Stimulated activated naive B cell treated with anti-CD40 and anti-IgM and Interleukin-4, amounts not matched to agents 10 μg/mL and 1 μg/mL and 100 μg/mL, for 72 hours (primary cell): ENCODE results near the gene C19orf47.
"Not testable (repeated sequence)": the region's sequence is repeated elsewhere in the genome, so short reads cannot be mapped to it uniquely, and the experiment has no call there.

Source experiments
- ATAC-seq, 2 donors: fragments of 150-1000 bp; cut with Tn5 transposase; replicated peaks; 2 replicates each; pipeline ENCODE4 v1.10.0; 2021; ENCODE audit warnings: moderate library complexity in 1 of 2
- DNase-seq: peaks from one replicate; pipeline ENCODE4 v3.0.0; 2021
- H3K27ac Mint-ChIP-seq: one replicate; pipeline ENCODE4 v1.8.0; 2022; ENCODE audit warnings: mild to moderate bottlenecking, mixed read lengths
- H3K27me3 Mint-ChIP-seq, 2 donors: one replicate each; pipeline ENCODE4 v1.8.0; 2022; ENCODE audit warnings: mixed read lengths in 2 of 2
- H3K36me3 Mint-ChIP-seq, 2 donors: one replicate each; pipeline ENCODE4 v1.8.0; 2022; ENCODE audit warnings: mixed read lengths in 2 of 2, mild to moderate bottlenecking in 1 of 2
- H3K4me1 Mint-ChIP-seq, 2 donors: one replicate each; pipeline ENCODE4 v1.8.0; 2022; ENCODE audit warnings: mixed read lengths in 2 of 2, mild to moderate bottlenecking in 1 of 2
- H3K4me3 Mint-ChIP-seq, 2 donors: one replicate each; pipeline ENCODE4 v1.8.0; 2022; ENCODE audit warnings: mild to moderate bottlenecking in 2 of 2, mixed read lengths in 2 of 2, moderate library complexity in 1 of 2
- H3K9me3 Mint-ChIP-seq, 2 donors: one replicate each; pipeline ENCODE4 v1.8.0; 2022; ENCODE audit warnings: mixed read lengths in 2 of 2, mild to moderate bottlenecking in 1 of 2

Gene C19orf47

GRCh38 chr19:40383668-40384248 is 35.6 kb upstream of the C19orf47 start:
- no peak overlapping the region for H3K4me3 Mint-ChIP-seq
- DNase-seq, result no peak

GRCh38 chr19:40381321-40381720 is 33.1 kb upstream of the C19orf47 start:
- peaks cover 4 to 7% of the 10 kb centered on the region in 2 donors for H3K36me3 Mint-ChIP-seq
- peaks cover 0 to 5% of the 10 kb centered on the region in 2 donors for H3K27me3 Mint-ChIP-seq
- no peaks in the 10 kb centered on the region for H3K9me3 Mint-ChIP-seq
- H3K4me1 Mint-ChIP-seq, result no peaks in the 10 kb centered on the region
- no peak overlapping the region for H3K4me3 Mint-ChIP-seq
- DNase-seq (no peak), ATAC-seq (no peak)
- H3K27ac Mint-ChIP-seq, result no peak overlapping the region

More at GRCh38 chr19:40383668-40384248, 35.6 kb upstream of the C19orf47 start:
- Mint-ChIP-seq H3K27ac (no peak overlapping the region), H3K9me3 (no peaks in the 10 kb centered on the region), H3K36me3 (peaks cover 0 to 1% of the 10 kb centered on the region in 2 donors), H3K4me1 (no peaks in the 10 kb centered on the region), H3K27me3 (peaks cover 8 to 12% of the 10 kb centered on the region in 2 donors)
- no peak for ATAC-seq

- Mint-ChIP-seq H3K4me3 (no peak overlapping the region), H3K36me3 (peaks cover 7 to 8% of the 10 kb centered on the region in 2 donors), H3K4me1 (no peaks in the 10 kb centered on the region), H3K27ac (no peak overlapping the region), H3K27me3 (peaks cover 0 to 5% of the 10 kb centered on the region in 2 donors), H3K9me3 (no peaks in the 10 kb centered on the region)
- ATAC-seq, result no peak
- DNase-seq, result no peak
Observed at GRCh38 chr19:40380199-40381037, 32.2 kb upstream of the C19orf47 start.

- Mint-ChIP-seq H3K27ac (no peak overlapping the region), H3K4me3 (no peak overlapping the region), H3K4me1 (no peaks in the 10 kb centered on the region), H3K27me3 (no peaks in the 10 kb centered on the region), H3K36me3 (peaks cover 11 to 15% of the 10 kb centered on the region in 2 donors), H3K9me3 (no peaks in the 10 kb centered on the region)
- no peak for ATAC-seq
- DNase-seq, result no peak
Observed at GRCh38 chr19:40379446-40380198, 31.4 kb upstream of the C19orf47 start.

- DNase-seq, result no peak
- peaks cover 14 to 23% of the 10 kb centered on the region in 2 donors for H3K36me3 Mint-ChIP-seq
Observed at GRCh38 chr19:40378509-40378908, 30.3 kb upstream of the C19orf47 start.

GRCh38 chr19:40377876-40378385 is 29.7 kb upstream of the C19orf47 start:
- ATAC-seq (no peak), DNase-seq (no peak)
- H3K4me3 Mint-ChIP-seq, result no peak overlapping the region
- H3K4me1 Mint-ChIP-seq, result peaks cover under 1 to 4% of the 10 kb centered on the region in 2 donors
- H3K36me3 Mint-ChIP-seq, result peaks cover 14 to 26% of the 10 kb centered on the region in 2 donors
- no peaks in the 10 kb centered on the region for H3K9me3 Mint-ChIP-seq
- no peak overlapping the region for H3K27ac Mint-ChIP-seq
- no peaks in the 10 kb centered on the region for H3K27me3 Mint-ChIP-seq

More at GRCh38 chr19:40378509-40378908, 30.3 kb upstream of the C19orf47 start:
- no peak for ATAC-seq
- Mint-ChIP-seq H3K27me3 (no peaks in the 10 kb centered on the region), H3K27ac (no peak overlapping the region), H3K4me1 (no peaks in the 10 kb centered on the region), H3K9me3 (no peaks in the 10 kb centered on the region), H3K4me3 (no peak overlapping the region)

- no peaks in the 10 kb centered on the region for H3K9me3 Mint-ChIP-seq
- H3K4me1 Mint-ChIP-seq, result peaks cover 2 to 6% of the 10 kb centered on the region in 2 donors
- peak overlapping the region; percentile 62 for H3K27ac Mint-ChIP-seq
- no peak for DNase-seq
- H3K4me3 Mint-ChIP-seq, result no peak overlapping the region
- ATAC-seq, result no peak
- no peaks in the 10 kb centered on the region for H3K27me3 Mint-ChIP-seq
- H3K36me3 Mint-ChIP-seq, result peaks cover 17 to 34% of the 10 kb centered on the region in 2 donors
Observed at GRCh38 chr19:40376286-40376862, 28.2 kb upstream of the C19orf47 start.

- ATAC-seq (no peak), DNase-seq (no peak)
- H3K27me3 Mint-ChIP-seq, result no peaks in the 10 kb centered on the region
Observed at GRCh38 chr19:40374084-40374483, 25.9 kb upstream of the C19orf47 start.

GRCh38 chr19:40371802-40372122 is 23.6 kb upstream of the C19orf47 start:
- Mint-ChIP-seq H3K36me3 (peaks cover 26 to 45% of the 10 kb centered on the region in 2 donors), H3K27ac (no peak overlapping the region), H3K4me3 (no peak overlapping the region), H3K9me3 (no peaks in the 10 kb centered on the region), H3K4me1 (peaks cover 2 to 6% of the 10 kb centered on the region in 2 donors), H3K27me3 (no peaks in the 10 kb centered on the region)
- DNase-seq (no peak), ATAC-seq (no peak)

More at GRCh38 chr19:40374084-40374483, 25.9 kb upstream of the C19orf47 start:
- no peaks in the 10 kb centered on the region for H3K9me3 Mint-ChIP-seq
- no peak overlapping the region for H3K27ac Mint-ChIP-seq
- H3K4me3 Mint-ChIP-seq, result no peak overlapping the region
- H3K4me1 Mint-ChIP-seq, result peaks cover 2 to 6% of the 10 kb centered on the region in 2 donors
- peaks cover 25 to 46% of the 10 kb centered on the region in 2 donors for H3K36me3 Mint-ChIP-seq

GRCh38 chr19:40370997-40371801 is 23.0 kb upstream of the C19orf47 start:
- DNase-seq, result no peak
- Mint-ChIP-seq H3K4me3 (no peak overlapping the region), H3K27me3 (no peaks in the 10 kb centered on the region), H3K27ac (no peak overlapping the region), H3K36me3 (peaks cover 27 to 46% of the 10 kb centered on the region in 2 donors), H3K9me3 (no peaks in the 10 kb centered on the region), H3K4me1 (peaks cover 2 to 6% of the 10 kb centered on the region in 2 donors)
- ATAC-seq, result no peak

GRCh38 chr19:40370253-40370652 is 22.1 kb upstream of the C19orf47 start:
- H3K36me3 Mint-ChIP-seq, result peaks cover 27 to 42% of the 10 kb centered on the region in 2 donors
- H3K4me3 Mint-ChIP-seq, H3K9me3 Mint-ChIP-seq, H3K4me1 Mint-ChIP-seq, DNase-seq, ATAC-seq, H3K27me3 Mint-ChIP-seq: not testable (repeated sequence)
- peak overlapping the region; percentile 71 for H3K27ac Mint-ChIP-seq

- no peak overlapping the region for H3K4me3 Mint-ChIP-seq
- ATAC-seq (no peak), DNase-seq (no peak)
- no peak overlapping the region for H3K27ac Mint-ChIP-seq
- H3K4me1 Mint-ChIP-seq, result peaks cover 4 to 14% of the 10 kb centered on the region in 2 donors
- H3K9me3 Mint-ChIP-seq, result no peaks in the 10 kb centered on the region
- peaks cover 23 to 41% of the 10 kb centered on the region in 2 donors for H3K36me3 Mint-ChIP-seq
- H3K27me3 Mint-ChIP-seq, result peaks cover 0 to 4% of the 10 kb centered on the region in 2 donors
Observed at GRCh38 chr19:40369797-40370196, 21.6 kb upstream of the C19orf47 start.
